ENCODE data around the gene KRTAP13-4. TPM values are rescaled to one million over a fixed set of nuclear protein-coding genes. Genes with fewer than 3 reads are reported as not detected.

The KRTAP13-4 gene
- total and polyA plus RNA-seq, 2 of the 8 experiments (the other 6 are each of a cell fraction or from before 2014, with no cell fraction given): 1.2 TPM; not detected in 1

- no peak for TF ChIP-seq RNF2 (IDR thresholded peaks at IDR 0.05; ENCODE audit: borderline replicate concordance, low read depth, low read length, missing control alignments, poor library complexity, severe bottlenecking)
Measured at GRCh38 chr21:30382201-30382600, 47.8 kb upstream of the KRTAP13-4 start (continued).

Measured in H1 (cell line).